ENCODE results near the gene ZNF423.

ZNF423 gene

DNA sequence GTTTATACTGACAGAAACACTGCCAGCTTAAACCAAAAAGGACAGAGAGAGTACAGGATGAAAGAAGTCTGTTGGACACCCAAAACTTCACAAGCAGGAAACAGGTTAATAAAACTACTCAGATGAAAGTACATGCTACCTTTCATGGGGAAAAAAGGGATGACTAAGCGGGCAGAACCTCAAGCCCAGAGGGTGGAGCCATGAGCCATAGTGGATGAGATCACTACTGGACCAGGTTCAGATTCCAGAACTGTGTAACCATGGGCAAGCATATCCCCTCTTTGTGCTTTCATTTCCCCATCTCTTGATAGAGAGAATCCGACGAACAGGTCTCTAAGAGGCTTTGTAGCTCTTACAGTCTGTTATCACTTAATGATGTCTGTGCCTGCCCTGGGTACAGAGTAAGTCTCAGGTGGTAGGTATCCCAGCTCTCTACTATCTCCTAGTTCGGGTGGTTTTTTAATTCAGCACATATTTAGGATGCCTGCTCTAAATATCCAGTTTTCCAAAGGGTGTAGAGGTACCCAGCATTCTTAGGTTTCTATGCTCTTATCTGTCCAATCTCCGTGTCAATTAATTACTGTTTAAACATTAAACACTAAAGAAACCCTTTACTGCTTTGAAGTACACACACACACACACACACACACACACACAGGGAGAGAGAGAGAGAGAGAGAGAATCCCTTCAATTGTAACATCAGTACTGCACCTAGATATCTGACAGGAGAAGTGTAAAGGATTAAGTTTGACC, 206.7 kb downstream of the ZNF423 start:
- DNase-seq (ENCODE audit: low spot score) (peak; percentile 18), FAIRE-seq (no peak)

DNA sequence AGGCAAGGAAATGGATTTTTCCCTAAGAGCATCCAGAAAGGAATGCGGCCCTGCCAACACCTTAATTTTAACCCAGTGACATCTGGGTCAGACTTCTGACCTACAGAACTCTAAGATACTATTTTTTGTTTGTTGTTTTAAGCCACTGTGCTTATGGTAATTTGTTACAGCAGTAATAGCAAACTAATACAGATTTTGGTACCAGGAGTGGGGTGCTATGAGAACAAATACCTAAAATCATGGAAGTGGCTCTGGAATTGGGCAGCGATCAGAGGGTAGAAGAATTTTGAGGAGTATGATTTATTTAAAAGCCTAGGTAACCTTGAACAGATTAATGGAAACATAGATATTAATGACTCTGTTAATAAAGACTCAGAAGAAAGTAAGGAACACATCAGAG, 208.2 kb downstream of the ZNF423 start:
- DNase-seq (ENCODE audit: low spot score), result no peak
- no peak for FAIRE-seq

DNA sequence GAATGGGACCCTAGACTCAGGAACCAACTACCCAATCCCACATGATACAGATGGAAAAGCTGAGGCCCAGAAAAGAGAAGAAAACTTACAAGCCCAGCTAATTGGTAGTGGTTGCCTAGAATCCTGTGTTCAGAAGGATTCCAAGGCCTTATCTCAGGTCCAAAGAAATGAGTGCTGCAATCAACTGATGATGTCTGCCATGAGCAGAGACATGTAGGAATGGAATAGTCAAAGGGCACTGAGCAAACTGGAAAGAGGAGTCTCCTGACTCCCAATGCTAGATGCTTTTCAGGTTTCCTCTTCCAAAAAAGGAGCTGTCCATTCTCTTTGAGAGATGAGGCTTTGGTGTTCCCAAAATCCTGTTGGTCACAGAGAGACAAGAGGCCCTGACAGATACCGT, 210.6 kb downstream of the ZNF423 start:
- FAIRE-seq, result no peak
- DNase-seq (ENCODE audit: low spot score), result no peak

- no peak for DNase-seq (ENCODE audit: low spot score)
- no peak for FAIRE-seq
Observed at GRCh38 chr16:49644145-49644463, 211.8 kb downstream of the ZNF423 start.

DNA sequence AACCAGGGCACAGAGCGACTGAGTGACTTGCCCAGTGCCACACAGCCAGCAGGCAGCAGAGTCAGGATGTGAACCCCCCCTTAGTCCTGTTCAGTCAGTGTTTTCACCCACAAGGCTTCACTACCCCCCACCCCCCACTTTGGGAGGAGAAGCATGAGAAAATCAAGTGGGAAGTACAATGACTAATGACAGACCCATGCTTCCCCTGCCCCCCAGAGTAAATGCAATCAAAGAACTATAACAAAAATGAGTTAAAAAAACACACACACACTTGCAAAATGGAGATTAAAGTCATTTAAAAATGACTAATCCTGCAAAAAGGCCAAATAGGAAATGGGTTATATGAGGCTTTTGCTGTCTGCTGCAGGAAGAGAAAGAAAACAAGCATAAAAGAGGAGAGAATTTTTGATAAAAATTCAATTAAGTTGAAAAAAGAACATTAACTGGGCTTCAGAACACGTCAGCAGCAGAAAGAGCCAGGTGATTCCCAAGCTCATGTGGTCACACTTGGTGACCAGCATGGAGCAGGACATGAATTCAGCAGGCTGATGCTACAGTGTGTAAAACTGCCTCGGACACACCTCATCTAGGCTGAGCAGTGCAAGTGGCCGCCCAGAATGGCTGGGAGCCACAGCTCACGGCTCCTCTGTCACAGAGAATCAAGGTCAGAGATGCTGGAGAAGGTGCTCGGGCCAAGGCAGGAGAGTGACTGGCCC, 212.3 kb downstream of the ZNF423 start:
- no peak for FAIRE-seq
- no peak for DNase-seq (ENCODE audit: low spot score)

GRCh38 chr16:49641250-49641649, 214.7 kb downstream of the ZNF423 start:
- FAIRE-seq, result no peak

GRCh38 chr16:49640581-49640980, 215.3 kb downstream of the ZNF423 start:
- FAIRE-seq (no peak), DNase-seq (ENCODE audit: low spot score) (no peak)

More at GRCh38 chr16:49641250-49641649, 214.7 kb downstream of the ZNF423 start:
- DNase-seq (ENCODE audit: low spot score), result no peak

GRCh38 chr16:49639739-49640431, 216.0 kb downstream of the ZNF423 start:
- FAIRE-seq (no peak), DNase-seq (ENCODE audit: low spot score) (no peak)

DNA sequence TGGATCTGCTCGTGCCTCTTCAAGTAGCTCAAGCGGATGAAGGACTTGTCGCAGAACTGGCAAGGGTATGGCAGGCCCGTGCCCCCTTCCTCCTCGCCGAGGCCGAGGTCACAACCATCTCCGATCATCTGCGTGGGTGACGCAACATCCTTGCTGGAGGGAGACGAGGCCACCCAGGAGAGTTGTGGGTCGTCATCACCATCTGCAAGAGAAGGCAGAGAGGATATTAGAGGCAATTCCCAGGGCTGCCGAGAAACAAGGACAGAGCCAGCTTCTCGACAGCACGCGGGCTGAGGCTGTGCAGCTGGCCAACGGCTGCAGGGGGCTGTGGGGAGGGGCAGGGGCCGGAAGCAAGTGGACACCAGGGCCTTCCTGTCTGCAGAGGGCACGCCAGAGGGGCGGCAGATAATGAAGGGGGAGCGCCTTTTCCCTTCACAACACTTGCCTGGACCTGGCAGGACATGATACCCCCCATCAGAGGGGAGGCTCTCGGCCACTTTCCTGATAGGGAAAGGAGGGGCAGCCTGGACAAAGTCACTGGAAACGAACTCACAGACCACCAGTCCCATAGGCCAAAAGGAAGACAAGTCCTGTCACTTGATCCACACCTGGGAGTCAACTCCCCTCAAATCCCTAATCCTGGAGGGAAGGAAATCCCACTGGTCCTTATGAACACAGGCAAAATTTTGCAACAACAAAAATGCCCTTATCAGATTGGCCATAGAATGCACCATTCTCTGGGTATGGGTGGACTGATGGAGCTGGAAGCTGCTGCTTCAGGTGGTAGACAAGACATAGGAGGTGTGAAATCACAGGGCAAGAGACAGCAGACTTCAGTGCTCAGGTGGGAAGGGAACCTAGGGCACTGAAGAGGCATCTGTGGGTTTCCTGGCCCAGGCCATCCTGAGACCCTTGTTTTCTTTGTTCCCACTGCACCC, 217.0 kb downstream of the ZNF423 start:
- DNase-seq (ENCODE audit: low spot score) (no peak), FAIRE-seq (no peak)

DNA sequence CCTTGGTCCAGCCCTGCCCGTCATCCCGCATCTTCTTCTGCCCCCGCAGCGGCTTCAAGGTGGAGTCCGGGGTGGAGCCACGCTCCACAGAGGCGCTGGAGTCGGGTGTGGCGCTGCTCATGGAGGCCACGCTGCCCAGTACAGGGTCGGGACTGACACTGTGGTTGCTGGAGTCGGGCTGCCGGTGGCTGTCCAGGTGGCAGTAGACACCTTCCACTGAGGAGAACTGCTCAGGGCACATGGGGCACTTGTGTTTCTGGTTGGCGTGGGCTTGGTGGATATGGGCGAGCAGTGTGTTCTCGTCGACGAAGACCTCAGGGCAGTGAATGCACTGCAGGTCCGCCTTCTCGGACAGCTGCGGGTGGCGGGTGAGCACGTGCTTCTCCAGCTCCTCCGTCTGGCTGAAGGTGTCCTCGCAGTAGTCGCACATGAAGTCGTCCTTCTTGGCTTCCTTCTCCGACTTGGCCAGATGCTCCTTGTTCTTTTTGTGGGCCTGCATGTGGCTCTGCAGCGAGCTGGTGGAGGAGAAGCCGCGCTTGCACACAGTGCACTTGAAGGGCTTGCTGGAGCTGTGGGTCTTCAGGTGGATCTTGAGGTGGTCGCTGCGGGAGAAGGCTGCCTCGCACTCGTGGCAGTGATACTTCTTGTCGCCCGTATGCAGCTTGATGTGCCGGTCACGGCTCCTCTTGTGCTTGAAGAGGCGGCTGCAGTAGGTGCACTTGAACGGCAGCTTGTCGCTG, 217.8 kb downstream of the ZNF423 start:
- no peak for DNase-seq (ENCODE audit: low spot score)
- no peak for FAIRE-seq

DNA sequence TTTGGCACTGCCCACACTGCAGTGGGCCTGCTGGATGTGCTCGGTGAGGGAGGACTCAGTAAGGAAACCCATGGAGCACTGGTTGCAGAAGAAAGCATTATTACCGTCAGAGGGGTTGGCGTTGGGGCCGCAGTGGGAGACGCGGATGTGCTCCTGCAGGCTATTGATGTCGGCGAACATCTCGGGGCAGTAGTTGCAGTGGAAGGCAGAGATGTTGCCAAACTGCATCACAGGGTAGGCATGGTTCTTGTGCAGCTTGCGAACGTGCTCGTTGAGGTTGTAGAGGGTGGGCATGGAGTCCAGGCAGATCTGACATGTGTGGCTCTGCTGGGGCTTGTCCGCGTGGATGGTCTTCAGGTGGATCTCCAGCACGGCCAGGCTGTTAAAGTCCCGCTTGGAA, 218.4 kb downstream of the ZNF423 start:
- DNase-seq (ENCODE audit: low spot score) (no peak), FAIRE-seq (no peak)

GRCh38 chr16:49636608-49637007, 219.3 kb downstream of the ZNF423 start:
- DNase-seq (ENCODE audit: low spot score) (no peak), FAIRE-seq (no peak)

DNA sequence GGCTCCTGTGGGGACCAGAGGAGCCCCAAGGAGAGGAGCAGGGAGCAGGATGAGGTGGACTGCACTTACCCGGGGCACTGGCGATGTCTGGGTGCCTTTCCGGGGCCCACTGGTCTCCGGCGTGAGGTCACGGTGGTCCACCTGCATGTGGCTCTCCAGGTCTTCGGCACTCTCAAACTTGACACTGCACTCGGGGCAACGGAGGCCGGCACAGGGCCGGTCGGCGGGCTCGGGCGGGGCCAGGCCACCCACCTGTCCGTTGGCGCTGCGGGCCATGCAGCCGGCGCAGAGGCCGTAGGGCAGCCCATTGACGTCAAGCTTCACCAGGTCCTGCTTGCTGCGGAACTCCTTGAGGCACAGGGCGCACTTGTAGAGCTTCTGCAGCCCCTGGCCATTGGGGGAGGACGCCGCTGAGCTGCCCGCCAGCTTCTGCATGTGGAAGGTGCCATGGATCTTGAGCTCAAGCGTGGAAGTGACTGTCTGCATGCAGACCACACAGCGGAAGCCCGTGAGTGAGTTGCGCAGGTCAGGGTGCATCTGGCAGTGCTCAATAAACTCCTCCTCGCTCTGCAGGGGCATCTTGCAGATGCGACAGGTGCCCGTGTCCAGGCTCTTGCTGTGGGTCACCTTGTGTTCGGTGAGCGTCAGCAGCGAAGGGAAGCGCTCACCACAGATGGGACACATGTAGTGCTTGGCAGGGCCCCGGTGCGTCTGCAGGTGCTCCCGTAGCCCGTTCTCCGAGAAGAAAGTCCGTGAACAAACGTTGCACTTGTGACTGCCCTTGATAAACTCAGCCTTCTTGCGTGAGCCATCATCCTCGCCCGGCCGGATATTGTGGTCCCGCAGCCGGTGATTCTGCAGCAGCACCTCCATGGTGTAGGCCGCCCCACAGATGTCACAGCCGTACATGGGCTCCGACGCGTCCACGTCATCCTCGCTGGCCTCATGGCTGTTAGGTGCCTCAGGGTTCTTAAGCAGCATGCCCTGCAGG, 220.0 kb downstream of the ZNF423 start:
- FAIRE-seq (no peak), DNase-seq (ENCODE audit: low spot score) (no peak)

DNA sequence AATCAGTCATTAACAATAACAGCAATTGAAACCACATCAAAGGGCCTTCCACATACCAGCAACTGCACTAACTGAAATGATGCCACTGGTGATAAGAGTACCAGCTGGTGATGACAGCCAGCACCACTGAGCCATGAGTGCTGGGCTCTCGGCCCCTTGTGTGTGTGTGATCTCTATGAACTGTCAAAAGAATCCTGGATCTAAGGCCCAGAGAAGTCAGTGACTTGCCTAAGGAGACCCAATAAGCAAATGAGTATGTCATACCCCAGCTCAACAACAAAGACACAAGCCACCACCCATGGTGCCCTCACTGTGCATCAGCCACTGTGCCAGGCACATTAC, 220.9 kb downstream of the ZNF423 start:
- FAIRE-seq (no peak), DNase-seq (ENCODE audit: low spot score) (no peak)

DNA sequence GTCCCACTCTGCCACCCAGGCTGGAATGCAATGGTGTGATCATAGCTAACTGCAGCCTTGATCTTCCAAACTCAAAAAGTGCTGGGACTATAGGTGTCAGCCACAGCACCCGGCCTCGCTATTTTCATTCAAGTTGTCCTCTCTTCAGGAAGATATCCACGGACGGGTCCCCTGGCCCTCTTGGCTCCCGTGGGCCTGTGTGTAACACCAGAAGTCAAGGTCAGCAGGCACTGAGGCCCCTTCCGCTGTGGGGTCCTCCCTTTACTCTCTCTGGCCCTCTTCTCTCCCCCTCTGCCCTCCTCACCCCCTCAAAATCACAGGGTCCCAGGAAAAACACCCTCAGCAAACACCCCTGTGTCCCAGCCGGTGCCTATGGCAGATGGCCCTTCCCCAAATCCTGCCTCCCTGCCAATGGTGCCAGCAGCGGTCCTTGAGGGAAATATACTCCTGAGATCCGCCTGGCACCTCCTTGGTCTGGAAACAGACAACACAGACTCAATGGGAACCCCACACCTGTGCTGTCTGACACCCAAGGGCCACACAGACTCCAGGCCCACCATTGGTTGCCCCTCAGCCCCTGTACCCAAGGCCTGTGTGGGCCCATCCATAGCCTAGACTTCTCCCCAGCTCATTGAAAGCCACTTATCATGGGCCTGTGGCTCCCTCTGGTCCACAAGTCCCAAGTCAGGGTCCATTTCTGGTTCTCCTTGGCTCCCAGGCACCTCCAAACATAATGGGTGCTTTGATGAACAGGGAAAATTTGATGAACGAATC, 221.5 kb downstream of the ZNF423 start:
- FAIRE-seq (no peak), DNase-seq (ENCODE audit: low spot score) (no peak)

DNA sequence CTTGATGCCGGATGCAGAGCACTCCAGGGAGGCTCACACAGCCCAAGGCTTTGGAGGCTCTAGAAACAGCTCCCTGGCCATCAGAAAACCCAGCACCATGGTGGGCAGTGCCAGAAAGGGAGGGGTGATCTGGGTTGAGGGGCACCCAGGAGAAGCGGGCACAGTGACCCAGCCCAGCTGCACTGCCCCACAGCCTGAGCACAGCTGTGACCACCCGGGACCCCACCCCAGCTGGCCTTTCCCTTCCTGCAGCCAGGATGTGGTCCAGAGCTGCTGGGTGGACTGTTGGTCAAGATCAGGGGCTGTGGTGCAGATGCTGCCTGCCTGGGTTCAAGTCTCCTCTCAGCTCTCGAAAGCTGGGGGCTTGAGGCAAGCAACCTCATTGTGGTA, 223.1 kb downstream of the ZNF423 start:
- FAIRE-seq, result no peak
- DNase-seq (ENCODE audit: low spot score), result no peak

- DNase-seq (ENCODE audit: low spot score), result no peak
- FAIRE-seq, result no peak
Observed at GRCh38 chr16:49632086-49632794, 223.7 kb downstream of the ZNF423 start.
